ENCODE results near the gene KLF13.
A peak's percentile ranks its signal among the peaks of the same experiment; 100 is the strongest.

The KLF13 gene

DNA sequence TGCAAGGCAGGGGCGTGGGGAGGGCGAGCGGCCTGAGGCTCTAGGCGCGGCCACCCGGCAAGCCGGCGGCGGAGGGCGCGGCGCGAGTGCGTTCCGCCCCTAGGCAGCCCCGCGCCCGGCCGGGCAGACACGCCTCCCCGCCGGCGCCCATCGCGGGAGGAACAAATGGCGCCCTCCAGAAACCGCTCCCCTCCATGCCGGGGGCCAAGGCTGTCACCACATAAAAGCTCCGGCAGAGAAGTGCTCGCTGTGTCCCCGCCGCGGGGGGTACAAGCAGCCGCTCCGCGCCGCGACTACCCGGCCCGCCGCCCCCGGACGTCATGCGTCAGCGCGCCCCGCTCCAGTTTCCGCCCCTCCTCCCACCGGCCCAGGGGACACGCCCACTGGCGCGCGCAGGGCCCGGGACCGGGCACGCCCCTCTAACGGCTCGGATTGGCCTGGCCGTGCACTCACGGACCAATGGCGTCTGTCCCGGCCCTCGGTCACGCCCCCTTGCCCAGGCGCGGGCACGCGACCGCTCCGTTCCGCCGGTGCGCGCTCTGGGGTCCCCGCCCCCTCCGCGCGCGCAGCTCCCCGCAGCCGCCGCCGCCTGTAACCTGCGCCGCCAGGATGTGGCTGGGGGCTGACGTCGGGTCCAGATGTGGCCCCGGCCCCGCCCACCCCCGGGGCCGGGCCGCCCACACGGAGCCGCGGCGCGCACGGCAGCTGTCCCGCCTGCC lies at the start of gene KLF13:
TSS of gene KLF13 (plus strand) at position 680 of the 719 bp plus-strand sequence. CDS start 378 bp downstream, outside the sequence.
- Histone ChIP-seq H3K4me3 (peak within 1 kb of the TSS; percentile 62), H3K4me1 (peaks cover 3% of the 10 kb centered on the region), H3K36me3 (replicated peaks) (no peaks in the 10 kb centered on the region), H3K27me3 (ENCODE audit: low read depth) (no peaks in the 10 kb centered on the region), H3K9me3 (no peaks in the 10 kb centered on the region)
- DNase-seq (ENCODE audit: low spot score in 2 of 2): peak; percentile 88 to 98
- in situ Hi-C loops (cut with MboI; ENCODE audit: low sequenced_read_pairs): loop anchor here (10.0 kb wide), 1 partner anchor 112 kb away; no protein-coding TSS in a partner anchor

GRCh38 chr15:31277335-31278060 lies 49.1 kb upstream of the KLF13 start:
- Histone ChIP-seq H3K9me3 (no peaks in the 10 kb centered on the region), H3K36me3 (replicated peaks) (no peaks in the 10 kb centered on the region), H3K4me3 (no peak overlapping the region), H3K27me3 (ENCODE audit: low read depth) (no peaks in the 10 kb centered on the region), H3K4me1 (no peaks in the 10 kb centered on the region)
- DNase-seq (ENCODE audit: low spot score in 2 of 2): no peak
- in situ Hi-C loops (cut with MboI; ENCODE audit: low sequenced_read_pairs): no loop called here

DNA sequence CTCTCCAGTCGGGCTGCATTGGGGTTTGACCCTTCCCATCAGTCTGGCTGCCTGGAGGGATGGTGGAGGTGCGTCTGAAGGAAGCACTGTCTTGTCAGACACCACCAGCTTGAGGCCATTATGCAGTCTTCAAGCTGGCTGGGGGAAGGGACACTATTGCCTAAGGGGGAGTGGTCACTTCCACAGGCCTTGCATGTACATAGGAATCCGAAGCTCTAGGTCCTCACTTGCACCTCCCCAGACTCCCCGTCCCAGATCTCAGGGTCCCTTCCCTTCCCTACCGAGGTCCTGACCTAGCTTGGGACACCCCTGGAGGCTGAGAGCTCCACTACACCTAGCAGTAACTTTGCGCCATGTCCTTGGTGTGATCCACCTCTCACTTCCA lies 48.6 kb upstream of the KLF13 start:
- no peak for DNase-seq (ENCODE audit: low spot score in 2 of 2)
- in situ Hi-C loops (cut with MboI; ENCODE audit: low sequenced_read_pairs): no loop called here
- Histone ChIP-seq H3K4me3 (no peak overlapping the region), H3K36me3 (replicated peaks) (no peaks in the 10 kb centered on the region), H3K27me3 (ENCODE audit: low read depth) (no peaks in the 10 kb centered on the region), H3K9me3 (no peaks in the 10 kb centered on the region), H3K4me1 (no peaks in the 10 kb centered on the region)

- in situ Hi-C loops (cut with MboI; ENCODE audit: low sequenced_read_pairs): no loop called here
- no peak for DNase-seq (ENCODE audit: low spot score in 2 of 2)
These were observed 48.0 kb upstream of the KLF13 start for GRCh38 chr15:31278544-31279220.

GRCh38 chr15:31279221-31280045 lies 47.2 kb upstream of the KLF13 start:
- no peaks in the 10 kb centered on the region for H3K36me3 ChIP-seq (replicated peaks)
- no peaks in the 10 kb centered on the region for H3K9me3 ChIP-seq
- no peak for DNase-seq (ENCODE audit: low spot score in 2 of 2)
- H3K4me1 ChIP-seq: no peaks in the 10 kb centered on the region
- in situ Hi-C loops (cut with MboI; ENCODE audit: low sequenced_read_pairs): no loop called here
- H3K4me3 ChIP-seq: no peak overlapping the region
- no peaks in the 10 kb centered on the region for H3K27me3 ChIP-seq (ENCODE audit: low read depth)

More at GRCh38 chr15:31278544-31279220, 48.0 kb upstream of the KLF13 start:
- no peaks in the 10 kb centered on the region for H3K9me3 ChIP-seq
- no peaks in the 10 kb centered on the region for H3K4me1 ChIP-seq
- H3K4me3 ChIP-seq: no peak overlapping the region
- no peaks in the 10 kb centered on the region for H3K27me3 ChIP-seq (ENCODE audit: low read depth)
- no peaks in the 10 kb centered on the region for H3K36me3 ChIP-seq (replicated peaks)

- no peaks in the 10 kb centered on the region for H3K36me3 ChIP-seq (replicated peaks)
- H3K4me1 ChIP-seq: no peaks in the 10 kb centered on the region
- no peaks in the 10 kb centered on the region for H3K9me3 ChIP-seq
- no peak overlapping the region for H3K4me3 ChIP-seq
- peak in 1 of 2 experiments; percentile 7 for DNase-seq (ENCODE audit: low spot score in 2 of 2)
- H3K27me3 ChIP-seq (ENCODE audit: low read depth): no peaks in the 10 kb centered on the region
- in situ Hi-C loops (cut with MboI; ENCODE audit: low sequenced_read_pairs): no loop called here
These were observed 46.4 kb upstream of the KLF13 start for GRCh38 chr15:31280046-31280830.

- in situ Hi-C loops (cut with MboI; ENCODE audit: low sequenced_read_pairs): no loop called here
- no peaks in the 10 kb centered on the region for H3K36me3 ChIP-seq (replicated peaks)
- H3K9me3 ChIP-seq: no peaks in the 10 kb centered on the region
- H3K27me3 ChIP-seq (ENCODE audit: low read depth): no peaks in the 10 kb centered on the region
- no peak overlapping the region for H3K4me3 ChIP-seq
- DNase-seq (ENCODE audit: low spot score in 2 of 2): no peak
- no peaks in the 10 kb centered on the region for H3K4me1 ChIP-seq
These were observed 45.8 kb upstream of the KLF13 start for GRCh38 chr15:31280831-31281216.

DNA sequence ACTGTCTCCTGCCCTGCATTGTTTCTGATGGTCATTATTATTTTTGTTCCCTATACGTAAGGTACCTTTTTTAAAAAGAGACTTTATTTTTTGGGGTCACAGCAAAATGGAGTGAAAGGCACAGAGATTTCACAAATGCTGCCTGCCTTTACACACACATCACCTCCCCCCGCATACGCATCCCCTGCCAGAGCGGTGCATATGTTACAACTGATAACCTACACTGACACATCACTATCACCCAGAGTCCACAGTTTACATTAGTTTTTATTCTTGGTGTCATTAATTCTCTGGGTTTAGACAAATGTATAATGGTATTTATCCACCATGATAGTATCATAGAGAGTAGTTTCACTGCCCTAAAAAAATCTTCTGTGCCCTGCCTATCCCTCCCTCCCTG lies 43.6 kb upstream of the KLF13 start:
- Histone ChIP-seq H3K9me3 (no peaks in the 10 kb centered on the region), H3K36me3 (replicated peaks) (no peaks in the 10 kb centered on the region), H3K4me3 (no peak overlapping the region), H3K4me1 (no peaks in the 10 kb centered on the region), H3K27me3 (ENCODE audit: low read depth) (no peaks in the 10 kb centered on the region)
- in situ Hi-C loops (cut with MboI; ENCODE audit: low sequenced_read_pairs): no loop called here
- DNase-seq (ENCODE audit: low spot score in 2 of 2): no peak

GRCh38 chr15:31285772-31286261 lies 40.8 kb upstream of the KLF13 start:
- Histone ChIP-seq H3K4me3 (no peak overlapping the region), H3K36me3 (replicated peaks) (no peaks in the 10 kb centered on the region), H3K27me3 (ENCODE audit: low read depth) (no peaks in the 10 kb centered on the region), H3K4me1 (no peaks in the 10 kb centered on the region), H3K9me3 (no peaks in the 10 kb centered on the region)
- no peak for DNase-seq (ENCODE audit: low spot score in 2 of 2)
- in situ Hi-C loops (cut with MboI; ENCODE audit: low sequenced_read_pairs): no loop called here

DNA sequence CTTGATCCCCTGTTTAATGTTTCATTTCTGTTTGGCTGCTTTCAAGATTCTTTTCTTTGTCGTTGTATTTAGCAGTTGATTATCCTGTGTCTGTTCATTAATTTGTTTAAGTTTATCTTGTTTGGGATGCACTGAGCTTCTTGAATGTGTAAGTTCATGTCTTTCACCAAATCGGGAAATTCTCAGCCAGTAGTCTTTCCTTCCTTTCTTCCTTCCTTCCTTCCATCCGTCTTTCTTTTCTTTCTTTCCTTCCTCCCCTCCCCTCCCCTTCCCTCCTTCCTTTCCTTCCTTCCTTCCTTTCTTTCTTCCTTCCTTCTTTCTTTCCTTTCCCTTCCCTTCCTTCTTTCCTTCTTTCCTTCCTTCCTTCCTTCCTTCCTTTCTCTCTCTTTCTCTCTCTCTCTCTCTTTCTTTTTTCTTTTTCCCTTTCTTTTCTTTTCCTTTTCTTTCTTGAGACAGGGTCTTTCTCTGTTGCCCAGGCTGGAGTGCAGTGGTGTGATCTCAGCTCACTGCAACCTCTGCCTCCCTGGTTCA lies 35.5 kb upstream of the KLF13 start:
- no peak for DNase-seq (ENCODE audit: low spot score in 2 of 2)
- in situ Hi-C loops (cut with MboI; ENCODE audit: low sequenced_read_pairs): no loop called here
- Histone ChIP-seq H3K4me1 (no peaks in the 10 kb centered on the region), H3K9me3 (no peaks in the 10 kb centered on the region), H3K36me3 (replicated peaks) (no peaks in the 10 kb centered on the region), H3K4me3 (no peak overlapping the region), H3K27me3 (ENCODE audit: low read depth) (no peaks in the 10 kb centered on the region; the same call in 1 of the 2 replicates)

GRCh38 chr15:31292391-31293015 lies 34.1 kb upstream of the KLF13 start:
- in situ Hi-C loops (cut with MboI; ENCODE audit: low sequenced_read_pairs): no loop called here
- no peak overlapping the region for H3K4me3 ChIP-seq
- no peaks in the 10 kb centered on the region for H3K36me3 ChIP-seq (replicated peaks)
- DNase-seq (ENCODE audit: low spot score in 2 of 2): no peak
- H3K27me3 ChIP-seq (ENCODE audit: low read depth): no peaks in the 10 kb centered on the region; the same call in 1 of the 2 replicates
- H3K4me1 ChIP-seq: peaks cover 7% of the 10 kb centered on the region
- no peaks in the 10 kb centered on the region for H3K9me3 ChIP-seq

DNA sequence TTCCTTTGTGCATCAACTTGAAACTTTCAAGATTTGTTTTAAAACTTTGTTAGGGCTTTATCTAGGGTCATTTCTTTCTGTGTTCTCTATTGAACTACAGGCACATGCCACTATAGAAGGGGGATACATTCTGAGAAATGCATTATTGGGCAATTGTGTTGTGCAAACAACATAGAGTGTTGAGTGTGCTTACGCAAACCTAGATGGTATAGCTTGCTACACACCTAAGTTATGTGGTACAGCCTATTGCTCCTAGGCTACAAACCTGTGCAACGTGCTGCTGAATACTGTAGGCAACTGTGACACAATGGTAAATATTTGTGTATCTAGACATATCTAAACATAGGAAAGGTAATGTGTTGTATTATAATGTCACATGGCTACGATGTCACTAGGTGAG lies 33.0 kb upstream of the KLF13 start:
- peaks cover 7% of the 10 kb centered on the region for H3K4me1 ChIP-seq
- no peak for DNase-seq (ENCODE audit: low spot score in 2 of 2)
- no peak overlapping the region for H3K4me3 ChIP-seq
- H3K36me3 ChIP-seq (replicated peaks): no peaks in the 10 kb centered on the region
- no peaks in the 10 kb centered on the region; the same call in 1 of the 2 replicates for H3K27me3 ChIP-seq (ENCODE audit: low read depth)
- in situ Hi-C loops (cut with MboI; ENCODE audit: low sequenced_read_pairs): no loop called here
- no peaks in the 10 kb centered on the region for H3K9me3 ChIP-seq

Data from HAP-1 (cell line).